SKM-1 (cell line): Measurements from ENCODE around the gene INCENP.
A peak's percentile ranks its signal among the peaks of the same experiment; 100 is the strongest.
"Not testable (repeated sequence)": the region's sequence is repeated elsewhere in the genome, so short reads cannot be mapped to it uniquely, and the experiment has no call there.

Source experiments
- DNase-seq: peaks from one replicate; lab custom pipeline; 2025; ENCODE audit not compliant: unreplicated experiment; lab: John Stamatoyannopoulos, UW

Gene INCENP

GRCh38 chr11:62123669-62124185, at the start of gene INCENP:
TSS of gene INCENP (plus strand) at chr11:62124011. CDS start at chr11:62128162, 4,151 bp downstream.
- peak; percentile 99 for DNase-seq

DNA sequence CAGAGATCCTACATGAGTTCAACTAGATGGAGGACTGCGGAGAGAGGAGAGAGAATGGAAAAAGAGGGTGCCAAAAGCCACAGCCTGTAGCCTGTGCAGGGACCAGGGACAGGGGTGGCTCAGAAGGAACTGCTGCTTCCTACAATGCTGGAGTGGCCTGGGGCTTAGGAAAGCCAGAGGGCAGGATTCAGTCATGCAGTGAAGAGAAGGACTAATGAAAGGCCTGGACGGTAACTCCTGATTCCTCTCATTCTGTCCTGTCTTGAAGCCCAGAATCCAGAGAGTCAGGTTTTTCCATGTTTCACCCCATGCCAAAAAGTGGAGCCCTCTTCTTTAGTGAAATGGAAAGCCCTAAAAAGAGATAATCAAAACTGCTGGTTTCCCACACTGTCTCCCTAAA, 48.4 kb upstream of the INCENP start:
- no peak for DNase-seq

GRCh38 chr11:62077132-62077531, 46.7 kb upstream of the INCENP start:
- no peak for DNase-seq

GRCh38 chr11:62081378-62082291, 42.2 kb upstream of the INCENP start:
- DNase-seq: peak; percentile 57

- no peak for DNase-seq
Measured at GRCh38 chr11:62082292-62082657, 41.5 kb upstream of the INCENP start.

- not testable (repeated sequence) for DNase-seq
Measured at GRCh38 chr11:62084801-62085200, 39.0 kb upstream of the INCENP start.

DNA sequence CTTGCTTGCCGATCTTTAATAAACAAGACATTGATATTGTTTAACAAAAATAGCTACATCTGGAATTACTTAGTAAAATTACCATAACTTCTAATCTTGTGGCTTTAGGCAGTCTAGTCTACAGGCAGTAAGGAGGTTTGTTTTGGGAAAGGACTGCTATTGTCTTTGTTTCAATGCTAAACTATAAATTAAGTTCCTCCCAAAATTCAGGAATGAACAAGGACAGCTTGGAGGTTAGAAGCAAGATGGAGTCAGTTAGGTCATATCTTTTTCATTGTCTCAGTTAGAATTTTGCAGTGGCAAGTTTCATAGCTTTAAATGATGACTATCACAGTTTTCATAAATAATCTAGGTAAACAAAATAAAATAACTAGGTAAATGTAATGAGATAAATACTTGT, 36.1 kb upstream of the INCENP start:
- DNase-seq: no peak

GRCh38 chr11:62088331-62088933, 35.4 kb upstream of the INCENP start:
- no peak for DNase-seq

DNA sequence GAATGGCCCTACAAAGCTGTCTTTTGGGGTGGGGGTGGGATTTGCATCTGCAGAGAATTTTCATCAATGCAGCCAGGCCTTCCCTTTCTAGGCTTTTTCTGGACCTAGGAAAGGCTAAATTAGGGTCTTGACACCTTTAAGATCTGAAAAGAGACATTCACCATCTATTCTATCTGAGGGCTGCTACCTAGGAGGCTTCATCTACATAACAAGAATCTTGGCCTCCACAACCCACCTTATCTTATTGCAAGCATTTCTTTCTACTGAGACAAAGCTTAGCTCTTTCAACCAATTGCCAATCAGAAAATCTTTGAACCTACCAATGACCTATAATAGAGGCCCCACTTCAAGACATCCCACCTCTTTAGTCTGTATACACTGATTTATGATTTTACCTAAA, 20.7 kb upstream of the INCENP start:
- no peak for DNase-seq

DNA sequence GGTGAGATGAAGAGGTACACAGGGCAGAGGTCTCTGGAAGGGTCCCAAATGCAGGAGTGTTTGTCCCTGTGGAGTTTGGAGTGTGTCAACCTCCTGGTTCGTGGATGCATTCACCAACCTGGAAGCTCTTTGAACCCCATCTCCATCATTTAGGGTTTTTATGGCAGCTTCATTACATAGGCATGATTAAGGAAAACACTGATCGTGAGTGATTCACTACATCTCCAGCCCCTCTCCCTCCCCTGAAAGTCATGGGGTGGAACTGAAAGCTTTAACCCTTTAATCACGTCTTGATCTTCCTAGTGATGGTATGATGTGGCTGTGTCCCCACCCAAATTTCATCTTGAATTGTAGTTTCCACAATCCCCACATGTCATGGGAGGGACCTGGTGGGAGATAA, 19.8 kb upstream of the INCENP start:
- no peak for DNase-seq

DNA sequence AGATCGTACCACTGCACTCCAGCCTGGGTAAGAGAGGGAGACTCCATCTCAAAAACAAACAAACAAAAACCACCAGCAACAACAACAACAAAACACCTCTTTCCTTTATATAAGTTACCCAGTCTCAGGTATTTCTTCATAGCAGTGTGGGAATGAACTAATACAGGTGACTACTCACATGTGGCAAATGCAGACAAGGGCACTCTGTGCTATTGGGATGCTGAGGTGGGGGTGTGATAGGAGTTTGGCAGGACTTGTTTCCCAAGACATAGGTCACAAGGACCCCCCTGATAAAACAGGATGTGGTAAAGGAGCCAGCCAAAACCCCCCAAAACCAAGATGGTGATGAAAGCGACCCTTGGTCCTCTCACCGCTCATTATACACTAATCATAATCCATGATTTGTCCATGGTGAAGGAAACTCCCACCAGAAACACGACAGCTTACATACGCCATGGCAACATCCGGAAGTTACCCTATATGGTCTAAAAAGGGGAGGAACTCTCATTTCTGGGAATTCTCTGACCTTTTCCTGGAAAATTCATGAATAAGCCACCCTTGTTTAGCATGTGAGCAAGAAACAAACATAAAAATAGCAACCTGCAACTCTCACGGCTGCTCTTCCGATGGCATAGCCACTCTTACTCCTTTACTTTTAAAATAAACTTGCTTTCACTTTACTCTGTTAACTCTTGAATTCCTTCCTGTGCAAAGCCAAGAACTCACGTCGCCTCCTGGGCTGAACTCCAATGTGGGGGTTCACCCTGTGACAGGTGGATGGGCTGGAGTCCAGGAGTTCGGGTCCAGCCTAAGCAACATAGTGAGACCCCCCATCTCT, 18.8 kb upstream of the INCENP start:
- no peak for DNase-seq

- no peak for DNase-seq
Measured at GRCh38 chr11:62105667-62106191, 18.1 kb upstream of the INCENP start.

DNA sequence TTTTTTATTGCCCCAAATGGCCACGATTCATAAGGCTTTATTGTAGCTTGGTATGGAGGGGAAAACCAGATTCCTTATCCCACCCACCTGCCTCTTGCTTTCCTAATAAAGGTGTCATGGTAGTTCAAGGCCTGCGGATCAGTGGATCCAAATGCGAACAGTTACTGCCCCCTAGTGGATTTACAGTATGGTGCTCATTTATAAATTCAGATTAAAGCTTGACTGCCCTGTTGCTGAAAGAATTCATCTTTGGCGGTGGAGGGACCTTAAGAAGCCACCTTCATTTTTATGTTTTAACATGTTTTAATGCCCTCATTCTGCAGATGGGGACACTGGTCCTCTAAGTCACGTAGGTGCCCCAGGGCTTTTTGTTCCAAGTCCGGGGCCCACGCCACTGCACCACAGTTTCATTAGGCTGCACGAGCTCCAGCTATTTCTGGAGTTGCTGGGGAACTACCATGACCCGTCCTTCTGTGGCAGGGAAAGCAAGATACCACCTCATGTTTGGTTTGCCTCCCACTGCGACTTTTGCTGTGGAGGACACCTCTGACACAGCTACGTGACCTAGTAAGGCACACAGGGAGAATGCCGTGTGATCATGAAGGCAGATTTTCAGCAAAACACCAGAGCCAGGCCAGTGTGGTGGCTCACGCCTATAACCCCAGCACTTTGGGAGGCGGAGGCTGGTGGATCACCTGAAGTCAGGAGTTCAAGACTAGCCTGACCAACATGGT, 15.6 kb upstream of the INCENP start:
- peak; percentile 44 for DNase-seq

- no peak for DNase-seq
Measured at GRCh38 chr11:62108971-62109404, 14.8 kb upstream of the INCENP start.

DNA sequence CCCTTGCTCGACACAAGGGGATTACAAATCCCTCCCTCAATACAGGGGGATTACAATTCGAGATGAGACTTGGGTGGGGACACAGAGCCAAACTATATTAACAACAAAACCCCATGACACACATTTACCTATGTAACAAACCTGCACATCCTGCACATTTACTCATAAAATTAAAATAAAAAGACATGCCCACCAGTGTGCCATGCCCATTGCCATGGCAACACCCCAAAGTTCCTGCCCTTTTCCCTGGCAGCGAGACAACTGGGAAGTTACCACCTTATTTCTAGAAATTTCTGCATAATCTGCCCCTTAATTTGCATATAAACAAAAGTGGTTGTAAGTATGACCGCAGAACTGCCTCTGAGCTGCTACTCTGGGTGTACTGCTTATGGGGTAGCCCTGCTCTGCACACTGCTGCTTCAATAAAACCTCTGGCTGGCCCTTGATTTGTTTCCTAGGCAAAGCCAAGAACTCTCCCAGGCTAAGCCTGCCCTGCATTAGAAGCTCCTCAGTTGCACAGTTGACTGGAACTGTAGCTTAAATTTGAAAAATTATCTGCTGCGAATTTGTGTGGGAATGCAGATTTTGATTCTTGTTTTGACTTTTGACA, 8.6 kb upstream of the INCENP start:
- no peak for DNase-seq

DNA sequence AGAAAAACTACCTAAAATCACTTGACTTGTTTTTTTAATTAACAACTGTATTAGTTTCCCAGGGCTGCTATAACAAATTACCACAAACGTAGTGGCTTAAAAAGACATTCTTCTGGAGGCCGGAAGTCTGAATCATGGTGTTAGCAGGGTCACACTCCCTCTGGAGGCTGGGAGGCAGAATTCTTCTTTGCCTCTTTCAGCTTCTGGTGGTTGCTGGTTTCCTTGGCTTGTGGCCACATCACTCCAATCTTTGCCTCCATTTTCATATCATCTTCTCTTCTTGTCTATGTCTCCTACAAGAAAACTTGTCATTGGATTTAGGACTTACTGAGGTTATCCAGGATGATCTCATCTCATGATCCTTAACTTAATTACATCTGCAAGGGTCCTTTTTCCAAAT, 7.4 kb upstream of the INCENP start:
- no peak for DNase-seq

DNA sequence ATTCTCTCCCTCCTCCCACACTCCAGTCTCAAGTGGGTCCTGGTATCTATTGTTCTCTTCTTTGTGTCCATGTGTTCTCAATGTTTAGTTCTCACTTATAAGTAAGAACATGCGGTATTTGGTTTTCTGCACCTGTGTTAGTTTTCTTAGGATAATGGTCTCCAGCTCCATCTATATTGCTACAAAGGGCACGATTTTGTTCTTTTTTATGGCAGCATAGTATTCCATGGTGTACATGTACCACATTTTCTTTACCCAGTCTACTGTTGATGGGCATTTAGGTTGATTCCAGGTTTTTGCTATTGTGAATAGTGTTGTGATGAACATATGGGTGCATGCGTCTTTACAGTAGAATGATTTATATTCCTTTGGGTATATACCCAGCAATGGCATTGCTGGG, 4.2 kb upstream of the INCENP start:
- no peak for DNase-seq

DNA sequence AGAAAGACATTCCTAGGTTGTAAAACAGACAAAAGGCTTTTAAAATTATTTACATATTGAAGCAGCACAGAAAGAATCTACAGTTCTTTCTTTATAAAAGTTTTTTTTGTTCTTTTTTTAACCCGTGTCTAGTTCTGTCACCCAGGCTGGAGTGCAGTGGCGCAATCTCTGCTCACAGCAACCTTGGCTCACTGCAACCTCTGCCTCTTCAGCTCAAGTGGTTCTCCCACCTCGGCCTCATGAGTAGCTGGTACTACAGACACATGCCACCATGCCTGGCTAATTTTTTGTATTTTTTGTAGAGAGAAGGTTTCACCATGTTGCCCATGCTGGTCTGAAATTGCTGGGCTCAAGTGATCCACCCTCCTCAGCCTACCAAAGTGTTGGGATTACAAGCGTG, 3.8 kb upstream of the INCENP start:
- no peak for DNase-seq

DNA sequence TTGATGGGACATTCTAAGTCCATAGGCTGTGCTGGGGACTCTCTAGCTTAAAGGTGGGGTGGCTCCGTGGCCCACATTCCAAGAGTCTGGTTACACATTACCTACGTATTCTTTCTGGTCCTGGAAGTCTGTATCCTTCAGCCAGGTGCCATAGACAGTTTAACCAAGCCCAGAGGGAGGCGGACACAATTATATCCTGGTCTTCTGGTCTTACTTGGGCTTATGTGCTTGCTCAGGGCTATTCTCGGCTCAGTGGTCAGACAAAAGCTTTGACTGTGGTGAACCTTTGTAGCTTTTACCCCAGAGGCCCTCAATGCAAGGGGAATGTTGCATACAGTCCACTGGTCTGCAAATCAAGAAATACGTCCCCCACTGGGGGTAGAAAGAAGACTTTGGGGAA, 3.4 kb upstream of the INCENP start:
- DNase-seq: no peak

DNA sequence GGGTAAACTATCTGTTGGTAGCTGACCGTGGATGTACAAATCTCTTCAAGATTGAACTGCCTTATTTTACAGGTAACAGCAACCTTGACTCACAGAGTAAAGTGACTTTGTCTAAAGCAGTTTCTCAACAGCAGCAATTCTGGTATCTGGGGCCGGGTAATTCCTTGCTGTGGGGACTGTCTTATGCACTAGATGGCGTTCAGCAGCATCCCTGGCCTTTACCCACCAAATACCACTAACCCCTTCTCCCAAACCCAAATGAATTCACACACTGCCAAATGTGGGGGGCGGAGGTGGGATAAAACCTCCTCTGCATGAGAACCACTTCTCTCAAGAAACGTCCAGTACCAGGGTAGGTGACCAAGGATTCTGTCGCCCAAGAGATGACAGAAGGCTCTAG, 1.7 kb upstream of the INCENP start:
- DNase-seq: no peak
